Measurements from ENCODE around the gene OR52N5. TPM values are rescaled to one million over a fixed set of nuclear protein-coding genes. Genes with fewer than 3 reads are reported as not detected.

The OR52N5 gene
- polyA plus RNA-seq, 12 donors = not detected

GRCh38 chr11:5726351-5726750 lies 56.8 kb downstream of the OR52N5 start:
- no peak for DNase-seq

Other genes starting within 250 kb of the OR52N5 start
- under 1 TPM in 1 of 12 donors, not detected in 11; 0.29 TPM for gene OR52H1, start 234.8 kb downstream of the OR52N5 start, polyA plus RNA-seq (ENCODE audit: insufficient read length in 12 of 12)
- gene OR52B6, start 202.5 kb downstream of the OR52N5 start, polyA plus RNA-seq (ENCODE audit: insufficient read length in 12 of 12) = under 1 TPM in 1 of 12 donors, not detected in 11; 0.17 TPM
- gene TRIM6, start 186.7 kb downstream of the OR52N5 start, polyA plus RNA-seq (ENCODE audit: insufficient read length in 12 of 12) = 1 to 10 TPM in 8 of 12 donors, under 1 TPM in 2, not detected in 2; 0.93 to 3.6 (median 1.3) TPM
- gene TRIM34, start 158.4 kb downstream of the OR52N5 start, polyA plus RNA-seq (ENCODE audit: insufficient read length in 12 of 12) = 1 to 10 TPM in 10 of 12 donors, not detected in 2; 2.9 to 9.6 (median 4.4) TPM
- gene TRIM5, start 98.3 kb downstream of the OR52N5 start, polyA plus RNA-seq (ENCODE audit: insufficient read length in 12 of 12) = 10 to 100 TPM in 11 of 12 donors, not detected in 1; 10.8 to 23.6 (median 14.5) TPM
- gene TRIM22, start 93.6 kb downstream of the OR52N5 start, polyA plus RNA-seq (ENCODE audit: insufficient read length in 12 of 12) = 10 to 100 TPM in 4 of 12 donors, 1 to 10 TPM in 7, not detected in 1; 4.5 to 17.5 (median 9.6) TPM
- not detected for gene OR56B1, start 46.9 kb downstream of the OR52N5 start, polyA plus RNA-seq (ENCODE audit: insufficient read length in 12 of 12)
- gene OR52N4, start 29.1 kb downstream of the OR52N5 start, polyA plus RNA-seq (ENCODE audit: insufficient read length in 12 of 12) = not detected
- not detected for gene OR52N1, start 7.9 kb upstream of the OR52N5 start, polyA plus RNA-seq (ENCODE audit: insufficient read length in 12 of 12)
- gene OR52N2, start 25.6 kb upstream of the OR52N5 start, polyA plus RNA-seq (ENCODE audit: insufficient read length in 12 of 12) = not detected
- gene OR52E6, start 58.5 kb upstream of the OR52N5 start, polyA plus RNA-seq (ENCODE audit: insufficient read length in 12 of 12) = not detected
- not detected for gene OR52E8, start 74.3 kb upstream of the OR52N5 start, polyA plus RNA-seq (ENCODE audit: insufficient read length in 12 of 12)
- under 1 TPM in 1 of 12 donors, not detected in 11; 0.05 TPM for gene OR52E4, start 97.3 kb upstream of the OR52N5 start, polyA plus RNA-seq (ENCODE audit: insufficient read length in 12 of 12)
- gene OR52E5, start 109.9 kb upstream of the OR52N5 start, polyA plus RNA-seq (ENCODE audit: insufficient read length in 12 of 12) = not detected
- not detected for gene OR56A3, start 158.9 kb upstream of the OR52N5 start, polyA plus RNA-seq (ENCODE audit: insufficient read length in 12 of 12)
- not detected for gene OR56A5, start 185.1 kb upstream of the OR52N5 start, polyA plus RNA-seq (ENCODE audit: insufficient read length in 12 of 12)
- gene OR52L1, start 203.6 kb upstream of the OR52N5 start, polyA plus RNA-seq (ENCODE audit: insufficient read length in 12 of 12) = not detected
- under 1 TPM in 2 of 12 donors, not detected in 10; 0.08 TPM for gene OR56A4, start 223.6 kb upstream of the OR52N5 start, polyA plus RNA-seq (ENCODE audit: insufficient read length in 12 of 12)
- gene OR56A1, start 247.4 kb upstream of the OR52N5 start, polyA plus RNA-seq (ENCODE audit: insufficient read length in 12 of 12) = not detected